Thyroid gland (tissue), 4 donors: ENCODE results near the gene ABHD2. TPM values are rescaled to one million over a fixed set of nuclear protein-coding genes. Genes with fewer than 3 reads are reported as not detected.
A peak's percentile ranks its signal among the peaks of the same experiment; 100 is the strongest.

Experiments used
- DNase-seq, 2 donors: peaks; one replicate each; pipeline ENCODE4 v3.0.0-alpha.2; 2019
- H3K27ac ChIP-seq, 3 donors: fragments of 200-600 bp; sonication (generic); 1 replicate in 2 of 3; 2 replicates in 1 of 3; pipeline ENCODE4 v1.5.1; 2016 to 2019; ENCODE audit warnings: mild to moderate bottlenecking in 1 of 3, moderate library complexity in 1 of 3
- H3K27me3 ChIP-seq: fragments of 200-600 bp; sonication (generic); one replicate; pipeline ENCODE4 v1.5.1; 2019
- H3K36me3 ChIP-seq, 2 donors: fragments of 200-600 bp; sonication (generic); one replicate each; pipeline ENCODE4 v1.5.1; 2016 to 2019
- H3K4me1 ChIP-seq, 2 donors: fragments of 200-600 bp; sonication (generic); one replicate each; pipeline ENCODE4 v1.5.1; 2017 to 2019
- H3K4me3 ChIP-seq, 3 donors: fragments of 200-600 bp; sonication (generic); replicated peaks in 1 of 3; 1 replicate in 2 of 3; 2 replicates in 1 of 3; pipeline ENCODE4 v1.5.1; 2016; ENCODE audit warnings: mild to moderate bottlenecking in 1 of 3
- H3K9me3 ChIP-seq: fragments of 200-600 bp; sonication (generic); one replicate; pipeline ENCODE4 v1.5.1; 2017
- POLR2A ChIP-seq, 2 donors: fragments of 450-650 bp; IDR thresholded peaks; one replicate each; pipeline ENCODE4 v1.6.1; 2017; ENCODE audit warnings: antibody characterized with exemption in 2 of 2, mild to moderate bottlenecking in 2 of 2, moderate library complexity in 1 of 2
- WGBS, 2 donors: methylation state at CpG; one replicate each; pipeline ENCODE4 v1.1.5; 2017; 5-methylcytosine and 5-hydroxymethylcytosine counted together
- intact Hi-C: fragments of 100-400 bp; cut with DNase I; formaldehyde crosslinking; loops from one replicate; pipeline ENCODE4 v1.15.1; 2023
- total RNA-seq, 4 donors: library from RNA; depleted of rRNA; stranded (reverse); fragments of >200 nt; gene quantifications; one replicate each; pipeline ENCODE4 v1.2.3, GENCODE V29; 2016
- TF ChIP-seq, protein P1 (sequence below), 6 experiments: fragments of 200-600 bp in 3 of 6; fragments of 450-650 bp in 3 of 6; sonication (generic) in 3 of 6; IDR thresholded peaks; one replicate each; pipeline ENCODE4 v1.5.1; 2016 to 2019; ENCODE audit warnings: antibody characterized with exemption in 6 of 6, mild to moderate bottlenecking in 2 of 6, inconsistent platforms in 1 of 6, moderate library complexity in 1 of 6

The ABHD2 gene
- total RNA-seq, 4 donors from 2014 or later = 52.0 to 74.4 (median 66.2) TPM

DNA sequence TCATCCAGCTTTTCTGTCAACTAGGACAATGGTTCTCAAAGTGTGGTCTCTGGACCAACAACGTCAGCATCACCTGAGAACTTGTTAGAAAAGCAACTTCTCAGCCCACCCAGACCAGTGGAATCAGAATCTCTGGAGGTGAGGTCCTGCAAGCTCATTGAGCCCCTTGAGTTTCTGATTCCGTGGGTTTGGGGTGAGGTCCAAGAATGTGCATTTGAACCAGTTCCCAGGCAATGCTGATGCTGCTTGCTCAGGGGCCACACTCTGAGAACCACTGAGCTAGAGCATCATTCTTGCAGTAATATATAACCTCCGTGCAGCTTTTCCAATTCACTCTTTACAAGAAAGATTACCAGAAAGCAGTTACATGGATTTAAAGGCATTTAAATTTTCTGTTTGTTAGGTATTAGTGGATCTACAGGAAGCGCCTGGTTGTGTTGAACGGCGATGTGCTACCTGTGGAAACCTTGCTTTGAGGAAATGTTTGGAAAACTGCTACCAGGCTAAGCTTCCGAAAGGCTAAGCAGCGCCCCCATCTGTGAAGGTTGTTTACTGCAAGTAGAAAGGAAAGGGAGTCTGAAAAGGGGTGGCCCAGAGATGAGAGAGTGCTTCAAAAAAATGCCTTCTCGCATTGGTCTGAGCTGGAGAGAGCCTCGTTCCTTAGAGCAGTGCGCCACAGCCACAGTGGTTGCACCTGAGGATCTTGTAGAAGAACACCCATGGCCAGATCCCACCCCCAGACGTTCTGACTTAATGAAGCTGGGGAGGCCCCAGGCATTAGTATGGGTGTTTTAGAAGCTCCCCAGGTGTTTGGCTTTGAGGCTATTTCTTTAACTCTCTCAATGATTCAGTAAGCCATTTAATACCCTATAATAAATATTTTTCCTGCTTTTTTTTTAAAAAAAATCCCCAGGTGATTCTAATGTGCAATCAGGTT lies 83.1 kb downstream of the ABHD2 start:
- Histone ChIP-seq H3K4me3 (no peak overlapping the region), H3K9me3 (no peaks in the 10 kb centered on the region), H3K27me3 (no peaks in the 10 kb centered on the region), H3K4me1 (peaks cover 18 to 25% of the 10 kb centered on the region in 2 donors), H3K27ac (no peak overlapping the region), H3K36me3 (peaks cover 3% of the 10 kb centered on the region in 2 donors)
- WGBS, 2 donors = 52 to 54% methylated on average over 12 of the region's 12 CpGs
- peak; percentile 37 to 52 for DNase-seq
- intact Hi-C loops = loop anchor here (5.0 kb wide), 1 partner anchor 34 kb away; no protein-coding TSS in a partner anchor
- no peak for TF ChIP-seq POLR2A (IDR thresholded peaks at IDR 0.05)
- TF ChIP-seq, protein P1, sequence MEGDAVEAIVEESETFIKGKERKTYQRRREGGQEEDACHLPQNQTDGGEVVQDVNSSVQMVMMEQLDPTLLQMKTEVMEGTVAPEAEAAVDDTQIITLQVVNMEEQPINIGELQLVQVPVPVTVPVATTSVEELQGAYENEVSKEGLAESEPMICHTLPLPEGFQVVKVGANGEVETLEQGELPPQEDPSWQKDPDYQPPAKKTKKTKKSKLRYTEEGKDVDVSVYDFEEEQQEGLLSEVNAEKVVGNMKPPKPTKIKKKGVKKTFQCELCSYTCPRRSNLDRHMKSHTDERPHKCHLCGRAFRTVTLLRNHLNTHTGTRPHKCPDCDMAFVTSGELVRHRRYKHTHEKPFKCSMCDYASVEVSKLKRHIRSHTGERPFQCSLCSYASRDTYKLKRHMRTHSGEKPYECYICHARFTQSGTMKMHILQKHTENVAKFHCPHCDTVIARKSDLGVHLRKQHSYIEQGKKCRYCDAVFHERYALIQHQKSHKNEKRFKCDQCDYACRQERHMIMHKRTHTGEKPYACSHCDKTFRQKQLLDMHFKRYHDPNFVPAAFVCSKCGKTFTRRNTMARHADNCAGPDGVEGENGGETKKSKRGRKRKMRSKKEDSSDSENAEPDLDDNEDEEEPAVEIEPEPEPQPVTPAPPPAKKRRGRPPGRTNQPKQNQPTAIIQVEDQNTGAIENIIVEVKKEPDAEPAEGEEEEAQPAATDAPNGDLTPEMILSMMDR (IDR thresholded peaks at IDR 0.05) = peak; percentile 26 to 59 (median 42)

DNA sequence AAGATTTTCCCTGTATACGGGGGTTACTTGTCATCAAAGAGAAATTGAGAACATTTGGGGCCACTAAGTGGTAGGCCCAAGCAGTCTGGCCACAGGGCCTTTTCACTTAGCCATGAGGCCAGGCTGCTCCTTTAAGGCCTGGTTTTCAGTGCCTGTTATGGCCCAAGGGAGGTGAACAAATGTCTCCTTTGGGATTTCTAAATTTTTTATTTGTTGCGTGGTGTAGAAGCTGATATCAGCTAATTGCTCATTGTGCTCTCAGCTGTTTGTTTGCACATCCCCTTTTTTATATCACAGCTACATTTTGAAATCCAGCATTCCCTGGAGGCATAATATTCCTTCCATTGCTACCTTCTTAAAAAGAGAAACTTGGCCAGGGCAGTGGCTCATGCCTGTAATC lies 84.7 kb downstream of the ABHD2 start:
- peaks cover 9 to 10% of the 10 kb centered on the region in 2 donors for H3K4me1 ChIP-seq
- no peak overlapping the region for H3K27ac ChIP-seq
- DNase-seq = no peak
- whole genome bisulfite sequencing, 2 donors = 91 to 93% methylated on average over 2 of the region's 2 CpGs
- no peaks in the 10 kb centered on the region for H3K27me3 ChIP-seq
- peaks cover 3 to 4% of the 10 kb centered on the region in 2 donors for H3K36me3 ChIP-seq
- no peak overlapping the region for H3K4me3 ChIP-seq
- no peak for TF ChIP-seq POLR2A (IDR thresholded peaks at IDR 0.05)
- TF ChIP-seq, protein P1 (IDR thresholded peaks at IDR 0.05) = no peak
- intact Hi-C loops = loop anchor here (5.0 kb wide), 1 partner anchor 36 kb away; no protein-coding TSS in a partner anchor
- H3K9me3 ChIP-seq = no peaks in the 10 kb centered on the region

DNA sequence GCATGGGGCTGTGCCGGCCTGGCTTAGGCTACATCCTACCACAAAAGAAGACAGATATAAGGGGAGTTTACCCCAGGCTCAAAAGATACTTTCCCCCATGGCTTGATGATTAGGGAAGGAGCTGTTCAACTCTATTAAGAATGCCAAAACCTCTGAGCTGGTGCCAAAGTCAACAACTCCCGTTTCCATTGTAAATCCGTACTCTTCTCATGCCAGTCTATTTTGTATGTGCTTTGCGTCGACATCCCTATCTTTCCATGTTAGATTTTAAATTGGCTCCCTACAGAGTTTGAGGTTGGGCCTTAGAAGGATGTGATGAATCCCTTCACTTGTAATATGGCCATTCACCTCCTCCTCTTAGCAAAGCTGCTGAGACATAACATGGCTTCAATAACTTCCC lies 86.2 kb downstream of the ABHD2 start:
- Histone ChIP-seq H3K27ac (no peak overlapping the region), H3K4me1 (peaks cover 5 to 6% of the 10 kb centered on the region in 2 donors), H3K9me3 (no peaks in the 10 kb centered on the region), H3K36me3 (peaks cover 3 to 4% of the 10 kb centered on the region in 2 donors), H3K27me3 (no peaks in the 10 kb centered on the region), H3K4me3 (no peak overlapping the region)
- intact Hi-C loops = loop anchor here (5.0 kb wide), 1 partner anchor 37 kb away; no protein-coding TSS in a partner anchor
- TF ChIP-seq POLR2A (IDR thresholded peaks at IDR 0.05) = no peak
- TF ChIP-seq, protein P1 (IDR thresholded peaks at IDR 0.05) = no peak
- peak in 1 of 2 donors; percentile 14 for DNase-seq
- WGBS, 2 donors = 56 to 62% methylated on average over 5 of the region's 5 CpGs

DNA sequence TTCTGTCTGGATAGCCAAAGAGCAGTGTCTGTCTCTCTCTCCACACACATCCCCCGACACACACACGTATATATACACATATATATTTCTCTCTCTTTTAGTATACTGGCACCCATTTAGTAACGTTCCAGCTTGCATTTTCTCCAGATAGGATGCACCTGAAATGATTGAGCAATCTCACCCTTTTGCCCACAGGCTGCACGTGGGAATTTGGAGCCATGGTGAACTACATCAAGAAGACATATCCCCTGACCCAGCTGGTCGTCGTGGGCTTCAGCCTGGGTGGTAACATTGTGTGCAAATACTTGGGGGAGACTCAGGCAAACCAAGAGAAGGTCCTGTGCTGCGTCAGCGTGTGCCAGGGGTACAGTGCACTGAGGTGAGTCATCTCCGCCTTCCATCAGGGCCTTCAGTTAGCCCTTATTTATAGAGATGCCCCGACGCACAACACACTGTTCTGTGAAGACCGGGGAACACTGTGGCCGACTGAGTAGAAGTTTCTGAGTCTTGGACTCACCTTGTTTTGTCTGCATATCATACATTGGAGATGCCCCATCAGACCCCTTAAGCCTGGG lies 87.4 kb downstream of the ABHD2 start:
- no peaks in the 10 kb centered on the region for H3K9me3 ChIP-seq
- H3K27ac ChIP-seq = no peak overlapping the region
- TF ChIP-seq POLR2A (IDR thresholded peaks at IDR 0.05) = no peak
- TF ChIP-seq, protein P1 (IDR thresholded peaks at IDR 0.05) = no peak
- H3K4me3 ChIP-seq = no peak overlapping the region
- peaks cover 3 to 4% of the 10 kb centered on the region in 2 donors for H3K36me3 ChIP-seq
- H3K4me1 ChIP-seq = peaks cover 5 to 6% of the 10 kb centered on the region in 2 donors
- no peak for DNase-seq
- H3K27me3 ChIP-seq = no peaks in the 10 kb centered on the region
- WGBS, 2 donors = 91 to 92% methylated on average over 12 to 13 of the region's 13 CpGs
- intact Hi-C loops = loop anchor here (5.0 kb wide), 2 partner anchors 118 to 273 kb away; no protein-coding TSS in a partner anchor
